ENCODE measurements around the gene RARRES2. TPM values are rescaled to one million over a fixed set of nuclear protein-coding genes. Genes with fewer than 3 reads are reported as not detected.
"Not testable (repeated sequence)": the region's sequence is repeated elsewhere in the genome, so short reads cannot be mapped to it uniquely, and the experiment has no call there.

Gene RARRES2
- total RNA-seq, 1 experiment from 2014 or later = 50.4 TPM

GRCh38 chr7:150288816-150289215 is 52.6 kb downstream of the RARRES2 start:
- DNase-seq (ENCODE audit: low spot score) = not testable (repeated sequence)

Other genes with a start within 250 kb of the RARRES2 start
- gene LRRC61, start 18.3 kb downstream of the RARRES2 start, total RNA-seq (2014; rRNA removed; shearing (Covaris generic)) = 0.67 TPM in 1 of 2 replicates, not detected in the other
- 0.88 and 2.8 TPM in 2 replicates for gene ACTR3C, start 18.1 kb downstream of the RARRES2 start, total RNA-seq (2014; rRNA removed; shearing (Covaris generic))
- 237 and 258 TPM in 2 replicates for gene REPIN1, start 27.2 kb upstream of the RARRES2 start, total RNA-seq (2014; rRNA removed; shearing (Covaris generic))
- 5.7 and 11.1 TPM in 2 replicates for gene ZNF775, start 37.7 kb upstream of the RARRES2 start, total RNA-seq (2014; rRNA removed; shearing (Covaris generic))
- not detected in 2 replicates for gene GIMAP8, start 109.0 kb upstream of the RARRES2 start, total RNA-seq (2014; rRNA removed; shearing (Covaris generic))
- not detected in 2 replicates for gene GIMAP7, start 173.2 kb upstream of the RARRES2 start, total RNA-seq (2014; rRNA removed; shearing (Covaris generic))
- gene GIMAP4, start 225.8 kb upstream of the RARRES2 start, total RNA-seq (2014; rRNA removed; shearing (Covaris generic)) = not detected in 2 replicates